Natural killer cell (primary cell): ENCODE data around the gene HTR5A. TPM values are rescaled to one million over a fixed set of nuclear protein-coding genes. Genes with fewer than 3 reads are reported as not detected.

Experiments
- ATAC-seq, 3 donors: fragments of 150-1000 bp in 2 of 3; fragments of 200-7000 bp in 1 of 3; cut with Tn5 transposase; 1 replicate in 1 of 3; 2 replicates in 2 of 3; pipeline ENCODE4 v1.10.0; 2021; ENCODE audit warnings: mild to moderate bottlenecking in 2 of 3, moderate library complexity in 2 of 3
- DNase-seq, 2 donors: peaks; one replicate each; pipeline versions ENCODE4 v3.0.0 to v3.0.0-alpha.2; 2013 to 2021; ENCODE audit warnings: mixed read lengths in 1 of 2
- H3K27ac ChIP-seq: one replicate; pipeline ENCODE4 v1.5.1; 2013; ENCODE audit warnings: mild to moderate bottlenecking, low read length
- H3K27me3 ChIP-seq: one replicate; pipeline ENCODE4 v1.6.1; 2013; ENCODE audit warnings: low read length; ENCODE audit not compliant: control insufficient read depth, insufficient read depth
- H3K36me3 ChIP-seq: one replicate; pipeline ENCODE4 v1.6.1; 2013; ENCODE audit warnings: low read length; ENCODE audit not compliant: control insufficient read depth, insufficient read depth
- H3K4me1 ChIP-seq: one replicate; pipeline ENCODE4 v1.6.1; 2013; ENCODE audit warnings: low read length; ENCODE audit not compliant: control insufficient read depth, insufficient read depth
- H3K4me3 ChIP-seq: one replicate; pipeline ENCODE4 v1.5.1; 2013; ENCODE audit warnings: low read length
- H3K9me3 ChIP-seq: one replicate; pipeline ENCODE4 v1.6.1; 2013; ENCODE audit warnings: low read length; ENCODE audit not compliant: control insufficient read depth, insufficient read depth
- H3K27ac Mint-ChIP-seq, 2 donors: one replicate each; pipeline ENCODE4 v1.8.0; 2022; ENCODE audit warnings: mild to moderate bottlenecking in 2 of 2, mixed read lengths in 2 of 2, moderate library complexity in 1 of 2
- H3K27me3 Mint-ChIP-seq, 2 donors: one replicate each; pipeline ENCODE4 v1.8.0; 2022; ENCODE audit warnings: low read depth in 2 of 2, mixed read lengths in 2 of 2
- H3K36me3 Mint-ChIP-seq: one replicate; pipeline ENCODE4 v1.8.0; 2022; ENCODE audit warnings: mixed read lengths
- H3K4me1 Mint-ChIP-seq, 2 donors: one replicate each; pipeline ENCODE4 v1.8.0; 2022; ENCODE audit warnings: mixed read lengths in 2 of 2
- H3K4me3 Mint-ChIP-seq: one replicate; pipeline ENCODE4 v1.8.0; 2022; ENCODE audit warnings: mild to moderate bottlenecking, moderate library complexity, mixed read lengths
- H3K9me3 Mint-ChIP-seq, 2 donors: one replicate each; pipeline ENCODE4 v1.8.0; 2022; ENCODE audit warnings: mixed read lengths in 2 of 2
- CTCF ChIP-seq: fragments of 200-600 bp; IDR thresholded peaks from one replicate; pipeline ENCODE4 v1.8.0; 2022; ENCODE audit warnings: antibody characterized with exemption
- WGBS: methylation state at CpG from one replicate; pipeline ENCODE4 v1.1.7; 2013; ENCODE audit warnings: missing lambda C conversion rate; ENCODE audit not compliant: insufficient coverage; 5-methylcytosine and 5-hydroxymethylcytosine counted together
- intact Hi-C: fragments of 100-400 bp; cut with micrococcal nuclease; formaldehyde crosslinking; loops from one replicate; pipeline ENCODE4 v1.14.2; 2022
- total RNA-seq, 4 donors: library from RNA; stranded (reverse); fragments of 120-200 nt in 1 of 4; gene quantifications; one replicate each; pipeline versions ENCODE4 v1.2.3 to v1.2.4, GENCODE V29; 2013 to 2022

Gene HTR5A
- total RNA-seq, 3 donors from 2014 or later (not counting 1 experiment from before 2014, with no cell fraction given) = not detected

GRCh38 chr7:155103839-155104238 is 33.7 kb downstream of the HTR5A start:
- Histone ChIP-seq H3K27ac (no peak overlapping the region), H3K4me1 (no peaks in the 10 kb centered on the region), H3K4me3 (no peak overlapping the region), H3K9me3 (no peaks in the 10 kb centered on the region), H3K27me3 (no peaks in the 10 kb centered on the region), H3K36me3 (no peaks in the 10 kb centered on the region)
- no peak for TF ChIP-seq CTCF
- H3K4me3 Mint-ChIP-seq = no peak overlapping the region
- no peaks in the 10 kb centered on the region for H3K36me3 Mint-ChIP-seq
- no peaks in the 10 kb centered on the region for H3K9me3 Mint-ChIP-seq
- peaks cover 0 to 2% of the 10 kb centered on the region in 2 donors for H3K27me3 Mint-ChIP-seq
- intact Hi-C loops = no loop called here
- DNase-seq (no peak), ATAC-seq (no peak)
- H3K4me1 Mint-ChIP-seq = no peaks in the 10 kb centered on the region
- H3K27ac Mint-ChIP-seq = no peak overlapping the region
- WGBS = 61% methylated on average over 4 of the region's 4 CpGs

- Histone ChIP-seq H3K4me1 (no peaks in the 10 kb centered on the region), H3K27ac (no peak overlapping the region), H3K9me3 (no peaks in the 10 kb centered on the region), H3K36me3 (no peaks in the 10 kb centered on the region), H3K27me3 (no peaks in the 10 kb centered on the region), H3K4me3 (no peak overlapping the region)
- no peak for TF ChIP-seq CTCF
- no peak overlapping the region for H3K27ac Mint-ChIP-seq
- WGBS = 90% methylated on average over 4 of the region's 7 CpGs
- H3K36me3 Mint-ChIP-seq = no peaks in the 10 kb centered on the region
- no peaks in the 10 kb centered on the region for H3K4me1 Mint-ChIP-seq
- ATAC-seq (no peak), DNase-seq (no peak)
- no peaks in the 10 kb centered on the region for H3K9me3 Mint-ChIP-seq
- no peak overlapping the region for H3K4me3 Mint-ChIP-seq
- intact Hi-C loops = no loop called here
- H3K27me3 Mint-ChIP-seq = peaks cover 4 to 8% of the 10 kb centered on the region in 2 donors
Measured at GRCh38 chr7:155104913-155105312, 34.8 kb downstream of the HTR5A start.

DNA sequence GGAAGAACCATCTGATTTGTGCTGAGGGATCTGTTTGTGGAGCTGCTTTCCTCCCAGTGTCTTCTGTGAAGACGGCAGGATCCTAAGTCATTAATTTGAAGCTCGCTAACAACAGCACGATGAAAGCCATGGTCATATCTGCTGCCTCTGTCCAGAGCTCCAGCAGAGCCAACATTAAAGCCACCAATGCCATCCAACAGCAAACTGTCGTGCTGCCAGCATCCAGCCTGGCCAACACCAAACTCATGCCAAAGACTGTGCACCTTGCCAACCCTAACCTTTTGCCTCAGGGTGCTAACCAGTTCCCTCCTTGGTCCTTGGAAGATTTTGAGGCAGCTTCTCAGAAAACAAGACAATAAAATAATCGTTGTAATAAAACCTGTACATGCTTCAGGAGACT is 36.2 kb downstream of the HTR5A start:
- ATAC-seq (no peak), DNase-seq (no peak)
- no peak overlapping the region for H3K4me3 ChIP-seq
- H3K27ac Mint-ChIP-seq = no peak overlapping the region
- H3K9me3 Mint-ChIP-seq = no peaks in the 10 kb centered on the region
- TF ChIP-seq CTCF = no peak
- no peak overlapping the region for H3K27ac ChIP-seq
- no peaks in the 10 kb centered on the region for H3K4me1 ChIP-seq
- no peaks in the 10 kb centered on the region for H3K36me3 Mint-ChIP-seq
- intact Hi-C loops = no loop called here
- whole genome bisulfite sequencing = 83% methylated on average over 5 of the region's 5 CpGs
- H3K27me3 ChIP-seq = no peaks in the 10 kb centered on the region
- no peaks in the 10 kb centered on the region for H3K36me3 ChIP-seq
- peaks cover 4 to 9% of the 10 kb centered on the region in 2 donors for H3K27me3 Mint-ChIP-seq
- H3K9me3 ChIP-seq = no peaks in the 10 kb centered on the region
- H3K4me1 Mint-ChIP-seq = no peaks in the 10 kb centered on the region
- H3K4me3 Mint-ChIP-seq = no peak overlapping the region

GRCh38 chr7:155107126-155107525 is 37.0 kb downstream of the HTR5A start:
- H3K27me3 ChIP-seq = no peaks in the 10 kb centered on the region
- intact Hi-C loops = no loop called here
- no peaks in the 10 kb centered on the region for H3K4me1 Mint-ChIP-seq
- no peaks in the 10 kb centered on the region for H3K9me3 ChIP-seq
- no peaks in the 10 kb centered on the region for H3K4me1 ChIP-seq
- 73% methylated on average over 4 of the region's 4 CpGs for WGBS
- no peak overlapping the region for H3K27ac Mint-ChIP-seq
- H3K36me3 ChIP-seq = no peaks in the 10 kb centered on the region
- DNase-seq = no peak
- no peak overlapping the region for H3K4me3 ChIP-seq
- H3K9me3 Mint-ChIP-seq = no peaks in the 10 kb centered on the region
- peaks cover 5 to 9% of the 10 kb centered on the region in 2 donors for H3K27me3 Mint-ChIP-seq
- no peak overlapping the region for H3K27ac ChIP-seq
- H3K36me3 Mint-ChIP-seq = no peaks in the 10 kb centered on the region
- H3K4me3 Mint-ChIP-seq = no peak overlapping the region
- ATAC-seq = no peak
- TF ChIP-seq CTCF = no peak
